Ishikawa (cell line): ENCODE data around the gene S100G.

Experiments
- CEBPB ChIP-seq: IDR thresholded peaks from 2 replicates; pipeline ENCODE4 v1.6.1; 2012
- CREB1 ChIP-seq: IDR thresholded peaks from 2 replicates; pipeline ENCODE4 v1.6.1; 2012; ENCODE audit warnings: low read depth
- EGR1 ChIP-seq: IDR thresholded peaks from 2 replicates; pipeline ENCODE4 v1.6.1; 2012
- EP300 ChIP-seq: IDR thresholded peaks from 2 replicates; pipeline ENCODE4 v1.6.1; 2012; ENCODE audit warnings: borderline replicate concordance
- FOXM1 ChIP-seq: IDR thresholded peaks from 2 replicates; pipeline ENCODE4 v1.6.1; 2012; ENCODE audit warnings: low read depth, borderline replicate concordance
- MAX ChIP-seq: IDR thresholded peaks from 2 replicates; pipeline ENCODE4 v1.6.1; 2012
- NFIC ChIP-seq: IDR thresholded peaks from 2 replicates; pipeline ENCODE4 v1.6.1; 2012
- RAD21 ChIP-seq: IDR thresholded peaks from 2 replicates; pipeline ENCODE4 v1.6.1; 2012; ENCODE audit warnings: low read depth
- REST ChIP-seq: IDR thresholded peaks from 2 replicates; pipeline ENCODE4 v1.6.1; 2012; ENCODE audit warnings: low read depth, mild to moderate bottlenecking
- TAF1 ChIP-seq: IDR thresholded peaks from 2 replicates; pipeline ENCODE4 v1.6.1; 2012; ENCODE audit warnings: low read depth, mild to moderate bottlenecking
- TCF12 ChIP-seq: IDR thresholded peaks from 2 replicates; pipeline ENCODE4 v1.6.1; 2012; ENCODE audit warnings: low read depth
- TEAD4 ChIP-seq: IDR thresholded peaks from 2 replicates; pipeline ENCODE4 v1.6.1; 2012
- USF1 ChIP-seq: IDR thresholded peaks from 2 replicates; pipeline ENCODE4 v1.6.1; 2012
- YY1 ChIP-seq: IDR thresholded peaks from 2 replicates; pipeline ENCODE4 v1.6.1; 2012; ENCODE audit warnings: low read depth
- ZBTB7A ChIP-seq: IDR thresholded peaks from 2 replicates; pipeline ENCODE4 v1.6.1; 2012; ENCODE audit warnings: low read depth

S100G gene

GRCh38 chrX:16649858-16650257 lies at the start of gene S100G:
Gene S100G (plus strand): TSS chrX:16650158. CDS start chrX:16651007, 849 bp downstream.
- TF ChIP-seq FOXM1 (no peak), RAD21 (no peak), TEAD4 (no peak), TAF1 (no peak), USF1 (no peak), REST (no peak), EGR1 (no peak), YY1 (no peak), TCF12 (no peak), EP300 (no peak), ZBTB7A (no peak), NFIC (no peak), CREB1 (no peak), CEBPB (no peak), MAX (no peak)

- no peak for TF ChIP-seq RAD21
- TF ChIP-seq EGR1, result no peak
- TF ChIP-seq TCF12, result no peak
- no peak for TF ChIP-seq NFIC
- TF ChIP-seq ZBTB7A, result no peak
- no peak for TF ChIP-seq EP300
- no peak for TF ChIP-seq YY1
- no peak for TF ChIP-seq TEAD4
- no peak for TF ChIP-seq USF1
- no peak for TF ChIP-seq MAX
- no peak for TF ChIP-seq TAF1
- TF ChIP-seq CREB1, result no peak
- TF ChIP-seq REST, result no peak
- no peak for TF ChIP-seq FOXM1
- TF ChIP-seq CEBPB, result no peak
Observed at GRCh38 chrX:16601885-16602284, 48.1 kb upstream of the S100G start.

GRCh38 chrX:16603822-16604221 lies 46.1 kb upstream of the S100G start:
- no peak for TF ChIP-seq TEAD4
- TF ChIP-seq TCF12, result no peak
- TF ChIP-seq MAX, result no peak
- no peak for TF ChIP-seq TAF1
- no peak for TF ChIP-seq NFIC
- TF ChIP-seq EP300, result no peak
- TF ChIP-seq CEBPB, result no peak

GRCh38 chrX:16604337-16604736 lies 45.6 kb upstream of the S100G start:
- TF ChIP-seq TEAD4 (no peak), FOXM1 (no peak), ZBTB7A (no peak), YY1 (no peak), TAF1 (no peak), EP300 (no peak), CEBPB (no peak), RAD21 (no peak), USF1 (no peak), REST (no peak), MAX (no peak), CREB1 (no peak), TCF12 (no peak), EGR1 (no peak), NFIC (no peak)
